HG03354 (cell line): ENCODE measurements around the gene MAMSTR.
"Not testable (repeated sequence)": the region's sequence is repeated elsewhere in the genome, so short reads cannot be mapped to it uniquely, and the experiment has no call there.

ENCODE experiments used
- ATAC-seq: cut with Tn5 transposase; IDR thresholded peaks from one replicate; pipeline ENCODE4 v1.9.1; 2021; ENCODE audit warnings: mild to moderate bottlenecking; ENCODE audit not compliant: unreplicated experiment, poor library complexity, severe bottlenecking

Gene MAMSTR, protein sequence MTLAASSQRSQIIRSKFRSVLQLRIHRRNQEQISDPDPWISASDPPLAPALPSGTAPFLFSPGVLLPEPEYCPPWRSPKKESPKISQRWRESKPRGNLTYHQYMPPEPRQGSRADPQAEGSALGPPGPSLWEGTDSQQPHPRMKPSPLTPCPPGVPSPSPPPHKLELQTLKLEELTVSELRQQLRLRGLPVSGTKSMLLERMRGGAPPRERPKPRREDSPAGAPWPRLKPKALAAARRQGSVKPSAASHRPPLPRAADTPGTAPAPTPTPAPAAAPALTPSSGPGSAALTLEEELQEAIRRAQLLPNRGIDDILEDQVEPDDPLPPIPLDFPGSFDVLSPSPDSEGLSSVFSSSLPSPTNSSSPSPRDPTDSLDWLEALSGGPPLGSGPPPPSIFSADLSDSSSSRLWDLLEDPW

GRCh38 chr19:48719263-48720171, at the start of gene MAMSTR:
Gene MAMSTR, minus strand, starts transcription at chr19:48719725. Its CDS starts 694 bp downstream, at chr19:48719031.
- no peak for ATAC-seq

DNA sequence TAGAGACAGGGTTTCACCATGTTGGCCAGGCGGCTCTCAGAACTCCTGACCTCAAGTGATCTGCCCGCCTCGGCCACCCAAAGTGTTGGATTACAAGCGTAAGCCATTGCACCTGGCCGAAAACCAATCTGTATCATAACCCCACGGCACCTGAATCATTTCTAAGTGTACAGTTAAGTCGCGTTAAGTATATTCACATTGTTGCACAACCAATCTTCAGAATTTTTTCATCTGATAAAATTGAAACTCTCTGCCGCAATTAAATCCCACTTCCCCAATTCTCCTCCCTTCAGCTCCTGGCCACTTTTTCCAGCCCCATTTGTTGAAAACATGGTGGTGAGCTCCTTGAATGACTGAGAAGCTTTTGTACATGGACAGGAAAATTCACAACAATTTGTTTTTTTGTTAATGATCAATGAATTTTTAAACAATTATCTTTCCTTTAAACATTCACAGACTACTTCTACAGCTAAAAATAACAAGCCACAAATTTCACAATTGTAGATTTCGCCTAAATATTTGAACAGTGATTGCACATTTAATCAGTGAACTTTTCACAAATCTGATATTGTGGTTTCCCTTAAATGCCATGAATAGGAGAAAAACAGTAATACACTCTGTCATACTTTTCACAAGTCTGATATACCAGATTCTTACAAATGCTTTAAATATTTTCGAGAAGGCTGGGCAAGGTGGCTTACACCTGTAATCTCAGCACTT, 49.6 kb upstream of the MAMSTR start:
- ATAC-seq: no peak

DNA sequence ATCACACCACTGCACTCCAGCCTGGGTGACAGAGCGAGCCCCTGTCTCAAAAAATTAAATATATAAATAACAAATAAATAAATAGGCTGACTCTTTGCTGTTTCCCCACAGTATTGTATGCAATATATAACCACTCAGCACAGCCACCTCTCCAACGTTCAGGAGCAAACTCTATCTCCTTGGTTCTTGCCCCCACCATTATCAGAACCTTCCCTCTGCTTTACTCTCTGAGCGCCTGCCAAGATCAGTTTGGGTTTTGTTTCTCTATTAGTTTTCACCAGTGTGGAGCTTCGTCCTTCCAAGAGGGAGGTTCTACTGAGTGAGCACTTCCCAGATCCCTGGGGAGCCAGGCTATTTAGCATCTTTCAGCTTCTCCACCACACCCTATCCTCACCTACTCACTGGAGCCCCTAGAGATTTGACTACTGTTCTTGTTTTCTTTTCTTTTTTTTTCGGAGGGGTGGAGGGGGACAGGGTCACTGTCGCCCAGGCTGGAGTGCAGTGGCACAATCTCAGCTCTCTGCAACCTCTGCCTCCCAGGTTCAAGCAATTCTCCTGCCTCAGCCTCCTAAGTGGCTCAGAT, 48.7 kb upstream of the MAMSTR start:
- ATAC-seq: not testable (repeated sequence)

- ATAC-seq: not testable (repeated sequence)
These were observed 46.3 kb upstream of the MAMSTR start for GRCh38 chr19:48765816-48766215.

DNA sequence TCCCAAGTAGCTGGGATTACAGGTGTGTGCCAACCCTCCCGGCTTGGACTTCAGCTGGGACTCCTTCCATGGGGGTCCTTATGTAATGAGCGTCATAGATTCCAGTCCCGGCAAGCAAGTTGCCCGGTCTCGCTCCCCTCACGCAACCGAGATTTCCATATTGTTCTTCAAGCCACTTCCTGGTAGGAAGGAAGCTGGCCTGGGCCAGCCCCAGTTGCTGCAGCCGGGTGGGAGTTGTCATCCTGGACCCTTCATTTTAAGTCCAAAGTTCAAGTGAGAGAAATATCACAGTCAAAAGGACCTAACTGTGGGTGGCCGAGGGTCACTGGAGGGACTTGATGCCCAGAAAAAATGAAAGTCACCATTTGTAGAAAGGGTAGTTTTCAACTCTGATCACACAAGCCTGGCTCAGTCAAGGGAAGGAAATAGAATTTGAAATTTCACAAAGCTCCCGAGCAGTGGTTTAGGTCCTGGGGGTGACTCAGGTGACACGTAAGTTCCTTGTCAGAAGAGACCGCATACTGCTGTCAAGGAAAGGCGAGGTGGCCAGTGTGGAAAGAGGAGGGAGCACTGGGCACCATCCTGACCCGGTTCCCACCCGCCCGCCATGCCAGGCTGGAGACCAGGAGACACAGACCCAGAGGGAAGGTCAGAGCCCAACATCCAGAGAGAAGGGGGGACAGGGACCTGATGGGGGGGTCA, 41.1 kb upstream of the MAMSTR start:
- ATAC-seq: no peak

DNA sequence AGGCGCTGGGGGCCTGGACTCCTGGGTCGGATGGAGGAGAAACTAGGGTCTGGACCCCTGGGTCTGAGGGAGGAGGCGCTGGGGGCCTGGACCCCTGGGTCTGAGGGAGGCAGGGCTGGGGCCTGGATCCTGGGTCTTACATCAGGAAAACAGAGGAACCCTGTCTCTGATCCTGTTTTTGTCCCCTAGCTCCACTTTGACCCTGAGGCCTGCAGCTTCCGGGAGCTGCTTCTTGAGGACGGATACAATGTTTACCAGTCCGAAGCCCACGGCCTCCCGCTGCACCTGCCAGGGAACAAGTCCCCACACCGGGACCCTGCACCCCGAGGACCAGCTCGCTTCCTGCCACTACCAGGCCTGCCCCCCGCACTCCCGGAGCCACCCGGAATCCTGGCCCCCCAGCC, 38.2 kb upstream of the MAMSTR start:
- no peak for ATAC-seq

DNA sequence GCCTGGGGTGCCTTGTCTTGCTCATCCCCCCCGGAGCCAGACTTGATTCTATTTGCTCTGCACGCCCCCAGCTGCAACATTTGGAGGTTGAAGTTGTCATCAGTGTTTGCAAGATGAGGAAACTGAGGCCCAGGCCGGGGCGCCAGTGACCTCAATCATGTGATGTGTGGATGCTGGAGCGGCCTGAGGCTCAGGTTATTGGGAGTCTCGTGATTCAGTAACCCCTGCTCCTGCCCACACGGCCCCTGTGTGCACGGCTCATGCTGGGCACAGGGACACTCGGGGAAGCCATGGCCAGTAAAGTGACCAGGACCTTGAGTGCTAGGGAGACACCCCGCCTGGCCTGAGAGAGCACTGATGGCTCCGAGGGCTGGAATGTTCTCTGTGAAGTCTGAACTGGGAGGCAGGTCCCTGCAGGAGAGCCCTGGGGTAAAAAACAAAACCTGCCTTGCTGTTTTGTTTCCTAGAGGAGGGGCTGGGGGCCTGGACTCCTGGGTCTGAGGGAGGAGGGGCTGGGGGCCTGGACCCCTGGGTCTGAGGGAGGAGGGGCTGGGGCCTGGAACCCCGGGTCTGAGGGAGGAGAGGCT, 37.7 kb upstream of the MAMSTR start:
- no peak for ATAC-seq

GRCh38 chr19:48756686-48757085, 37.2 kb upstream of the MAMSTR start:
- no peak for ATAC-seq

DNA sequence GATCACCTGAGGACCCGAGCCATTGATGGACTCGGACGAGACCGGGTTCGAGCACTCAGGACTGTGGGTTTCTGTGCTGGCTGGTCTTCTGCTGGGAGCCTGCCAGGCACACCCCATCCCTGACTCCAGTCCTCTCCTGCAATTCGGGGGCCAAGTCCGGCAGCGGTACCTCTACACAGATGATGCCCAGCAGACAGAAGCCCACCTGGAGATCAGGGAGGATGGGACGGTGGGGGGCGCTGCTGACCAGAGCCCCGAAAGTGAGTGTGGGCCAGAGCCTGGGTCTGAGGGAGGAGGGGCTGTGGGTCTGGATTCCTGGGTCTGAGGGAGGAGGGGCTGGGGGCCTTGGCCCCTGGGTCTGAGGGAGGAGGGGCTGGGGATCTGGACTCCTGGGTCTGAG, 36.7 kb upstream of the MAMSTR start:
- no peak for ATAC-seq

DNA sequence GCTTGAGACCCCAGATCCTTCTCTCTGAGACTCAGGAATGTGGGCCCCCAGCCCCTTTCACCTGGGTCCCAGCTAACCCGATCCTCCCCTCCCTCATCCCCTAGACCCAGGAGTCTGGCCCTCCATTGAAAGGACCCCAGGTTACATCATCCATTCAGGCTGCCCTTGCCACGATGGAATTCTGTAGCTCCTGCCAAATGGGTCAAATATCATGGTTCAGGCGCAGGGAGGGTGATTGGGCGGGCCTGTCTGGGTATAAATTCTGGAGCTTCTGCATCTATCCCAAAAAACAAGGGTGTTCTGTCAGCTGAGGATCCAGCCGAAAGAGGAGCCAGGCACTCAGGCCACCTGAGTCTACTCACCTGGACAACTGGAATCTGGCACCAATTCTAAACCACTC, 36.3 kb upstream of the MAMSTR start:
- ATAC-seq: no peak

- no peak for ATAC-seq
These were observed 35.6 kb upstream of the MAMSTR start, which contains the start of gene FGF21 for GRCh38 chr19:48755084-48755641. Gene FGF21, plus strand, starts transcription at chr19:48755524. Its CDS starts 713 bp downstream, at chr19:48756237.

GRCh38 chr19:48752496-48753365, 33.2 kb upstream of the MAMSTR start, which contains the start of gene FUT1:
Gene FUT1, minus strand, starts transcription at chr19:48752641. Its CDS starts 1,360 bp downstream, at chr19:48751281.
- ATAC-seq: no peak

GRCh38 chr19:48751845-48752495, 32.4 kb upstream of the MAMSTR start:
- no peak for ATAC-seq

DNA sequence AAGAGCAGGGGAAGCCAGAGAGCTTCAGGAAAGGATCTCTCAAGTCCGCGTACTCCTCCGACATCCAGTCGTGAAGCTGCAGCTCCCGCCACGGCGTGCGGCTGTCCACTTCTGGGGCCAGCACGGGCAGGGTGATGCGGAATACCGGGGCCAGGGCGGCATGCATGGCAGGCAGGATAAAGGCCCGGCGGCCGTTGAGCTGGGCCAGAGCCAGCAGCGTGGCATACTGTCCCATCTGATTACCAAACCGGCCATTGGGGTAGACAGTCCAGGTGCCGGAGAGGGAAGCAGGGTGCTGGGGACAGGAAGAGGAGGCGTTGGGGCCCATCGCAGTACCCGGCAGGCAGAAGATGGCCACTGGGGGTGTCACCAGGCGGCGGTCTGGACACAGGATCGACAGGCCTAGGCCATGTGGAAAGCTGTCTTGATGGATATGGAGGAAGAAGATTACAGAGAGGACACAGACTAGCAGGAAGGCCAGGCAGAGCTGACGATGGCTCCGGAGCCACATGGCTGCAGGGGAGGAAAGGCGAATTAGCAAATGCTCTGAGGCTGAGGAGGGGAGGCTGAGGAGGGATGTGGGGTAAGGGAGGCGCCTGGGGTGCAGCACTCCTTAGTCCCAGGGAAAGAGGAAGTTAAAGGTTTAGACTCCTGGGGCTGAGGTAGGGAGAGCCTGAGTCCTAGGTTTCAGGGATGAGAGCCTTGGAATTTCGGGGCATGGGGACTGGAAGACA, 31.4 kb upstream of the MAMSTR start:
- no peak for ATAC-seq

- ATAC-seq: no peak
These were observed 30.8 kb upstream of the MAMSTR start for GRCh38 chr19:48750351-48750750.

- no peak for ATAC-seq
These were observed 30.2 kb upstream of the MAMSTR start for GRCh38 chr19:48749571-48750198.
